Mammary epithelial cell (primary cell): Measurements from ENCODE around the gene IRAK1BP1.

ENCODE experiments used
- EZH2 ChIP-seq: IDR thresholded peaks from 2 replicates; pipeline ENCODE4 v1.6.1; 2012; ENCODE audit warnings: low read length, inconsistent platforms, borderline replicate concordance
- TF ChIP-seq, protein P1 (sequence below), 2 donors: IDR thresholded peaks in 1 of 2; conservative IDR thresholded peaks in 1 of 2; 2 replicates each; pipeline ENCODE4 v1.5.1; 2011 to 2012; ENCODE audit warnings: inconsistent platforms in 2 of 2, low read length in 2 of 2, mild to moderate bottlenecking in 2 of 2, control low read depth in 1 of 2, low read depth in 1 of 2; ENCODE audit not compliant: insufficient read depth in 1 of 2; ENCODE audit errors: extremely low read depth in 1 of 2

DNA sequence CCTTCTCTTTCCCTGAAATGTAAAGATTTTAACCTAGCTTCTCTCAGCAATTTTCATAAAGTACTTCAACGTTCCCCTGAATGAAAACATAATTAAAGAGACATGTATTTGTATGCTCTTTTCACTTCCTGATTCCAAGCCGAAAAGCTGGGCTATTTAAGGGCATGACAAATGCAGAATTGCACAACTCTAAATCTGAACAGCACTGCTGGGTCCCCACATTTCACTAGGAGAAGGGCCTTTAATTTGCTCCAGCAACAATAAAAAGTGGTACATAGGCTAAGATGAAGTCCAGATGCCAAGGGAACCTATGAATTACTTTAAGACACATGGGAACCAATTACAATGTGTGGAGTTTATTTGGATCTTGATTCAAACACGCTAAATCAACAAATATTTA, 42.0 kb downstream of the IRAK1BP1 start:
- no peak for TF ChIP-seq EZH2
- TF ChIP-seq, protein P1, sequence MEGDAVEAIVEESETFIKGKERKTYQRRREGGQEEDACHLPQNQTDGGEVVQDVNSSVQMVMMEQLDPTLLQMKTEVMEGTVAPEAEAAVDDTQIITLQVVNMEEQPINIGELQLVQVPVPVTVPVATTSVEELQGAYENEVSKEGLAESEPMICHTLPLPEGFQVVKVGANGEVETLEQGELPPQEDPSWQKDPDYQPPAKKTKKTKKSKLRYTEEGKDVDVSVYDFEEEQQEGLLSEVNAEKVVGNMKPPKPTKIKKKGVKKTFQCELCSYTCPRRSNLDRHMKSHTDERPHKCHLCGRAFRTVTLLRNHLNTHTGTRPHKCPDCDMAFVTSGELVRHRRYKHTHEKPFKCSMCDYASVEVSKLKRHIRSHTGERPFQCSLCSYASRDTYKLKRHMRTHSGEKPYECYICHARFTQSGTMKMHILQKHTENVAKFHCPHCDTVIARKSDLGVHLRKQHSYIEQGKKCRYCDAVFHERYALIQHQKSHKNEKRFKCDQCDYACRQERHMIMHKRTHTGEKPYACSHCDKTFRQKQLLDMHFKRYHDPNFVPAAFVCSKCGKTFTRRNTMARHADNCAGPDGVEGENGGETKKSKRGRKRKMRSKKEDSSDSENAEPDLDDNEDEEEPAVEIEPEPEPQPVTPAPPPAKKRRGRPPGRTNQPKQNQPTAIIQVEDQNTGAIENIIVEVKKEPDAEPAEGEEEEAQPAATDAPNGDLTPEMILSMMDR (conservative IDR thresholded peaks at IDR 0.05 in 1 of 2, IDR thresholded peaks at IDR 0.05 in 1 of 2; ENCODE audit: extremely low read depth in 1 of 2, insufficient read depth in 1 of 2, low read depth in 1 of 2, low read length in 2 of 2): no peak
